HepG2 (cell line): ENCODE data around the gene MAN1C1.

Source experiments
- EEA1 ChIP-seq: sonication (generic); formaldehyde crosslinking; IDR thresholded peaks from 2 replicates; pipeline ENCODE4 v1.5.1; 2020; ENCODE audit warnings: mild to moderate bottlenecking, missing genetic modification reagents, borderline replicate concordance
- EED ChIP-seq: sonication (generic); formaldehyde crosslinking; IDR thresholded peaks from 2 replicates; pipeline ENCODE4 v1.5.0; 2020; ENCODE audit warnings: mild to moderate bottlenecking, missing genetic modification reagents
- ELF1 ChIP-seq: sonication (generic); formaldehyde crosslinking; IDR thresholded peaks from 2 replicates; pipeline ENCODE4 v1.4.0; 2020; ENCODE audit warnings: missing genetic modification reagents
- MAFK ChIP-seq, 2 experiments: IDR thresholded peaks in 1 of 2; conservative IDR thresholded peaks in 1 of 2; 2 replicates each; pipeline ENCODE4 v1.6.1; 2011; ENCODE audit warnings: improper control_type of control experiment in 2 of 2, low read length in 2 of 2
- NCOA2 ChIP-seq: sonication (generic); formaldehyde crosslinking; IDR thresholded peaks from 2 replicates; pipeline ENCODE4 v1.8.0; 2022; ENCODE audit warnings: inconsistent platforms
- POLR2A ChIP-seq, 2 experiments: IDR thresholded peaks; 2 replicates each; pipeline ENCODE4 v1.6.1; 2011; ENCODE audit warnings: low read depth in 2 of 2, low read length in 2 of 2, mild to moderate bottlenecking in 1 of 2, moderate library complexity in 1 of 2; ENCODE audit not compliant: insufficient read depth in 1 of 2
- POLR2AphosphoS5 ChIP-seq: IDR thresholded peaks from 2 replicates; pipeline ENCODE4 v1.6.1; 2012; ENCODE audit warnings: low read depth, low read length
- REPIN1 ChIP-seq: sonication (generic); formaldehyde crosslinking; IDR thresholded peaks from 2 replicates; pipeline ENCODE4 v1.8.0; 2022; ENCODE audit warnings: missing genetic modification reagents, low read depth, mild to moderate bottlenecking, borderline replicate concordance
- STAT6 ChIP-seq: sonication (generic); formaldehyde crosslinking; IDR thresholded peaks from 2 replicates; pipeline ENCODE4 v1.4.0; 2020; ENCODE audit warnings: missing genetic modification reagents, mild to moderate bottlenecking, borderline replicate concordance
- ZNF460 ChIP-seq: sonication (generic); formaldehyde crosslinking; IDR thresholded peaks from 2 replicates; pipeline ENCODE4 v1.5.1; 2020; ENCODE audit warnings: missing genetic modification reagents, mild to moderate bottlenecking, borderline replicate concordance

- TF ChIP-seq EED (no peak), EEA1 (no peak), POLR2A (IDR thresholded peaks at IDR 0.05; ENCODE audit: insufficient read depth in 1 of 2, low read depth in 2 of 2, low read length in 2 of 2) (no peak), ZNF460 (CRISPR knock-in tag) (no peak), MAFK (conservative IDR thresholded peaks at IDR 0.05 in 1 of 2, IDR thresholded peaks at IDR 0.05 in 1 of 2; ENCODE audit: low read length in 2 of 2) (no peak), NCOA2 (CRISPR knock-in tag) (no peak), REPIN1 (CRISPR knock-in tag) (no peak), ELF1 (CRISPR knock-in tag) (no peak), POLR2AphosphoS5 (no peak), STAT6 (CRISPR knock-in tag) (no peak)
Measured at GRCh38 chr1:25685211-25685750, 68.7 kb downstream of the MAN1C1 start.
